DOHH2 (cell line): ENCODE measurements around the gene INPP4B.

Source experiments
- H3F3A ChIP-seq: fragments of 200-600 bp; sonication (generic), shearing (Covaris generic); 2 replicates; pipeline ENCODE4 v1.6.0; 2016; ENCODE audit warnings: antibody characterized with exemption, mild to moderate bottlenecking; ENCODE audit not compliant: control insufficient read depth, insufficient read depth
- H3K27ac ChIP-seq: fragments of 200-600 bp; sonication (generic); 2 replicates; pipeline ENCODE4 v1.5.1; 2014; ENCODE audit warnings: low read depth, mild to moderate bottlenecking, low read length, moderate library complexity
- H3K27me3 ChIP-seq: fragments of 200-600 bp; sonication (generic); 2 replicates; pipeline ENCODE4 v1.6.1; 2014; ENCODE audit warnings: mild to moderate bottlenecking, low read length, mixed read lengths; ENCODE audit not compliant: control insufficient read depth
- H3K36me3 ChIP-seq: fragments of 200-600 bp; sonication (generic); 2 replicates; pipeline ENCODE4 v1.6.1; 2014; ENCODE audit warnings: mild to moderate bottlenecking, low read length, moderate library complexity, mixed read lengths; ENCODE audit not compliant: control insufficient read depth
- H3K4me1 ChIP-seq: fragments of 200-600 bp; sonication (generic); 2 replicates; pipeline ENCODE4 v1.6.1; 2014; ENCODE audit warnings: mild to moderate bottlenecking, low read length, mixed read lengths; ENCODE audit not compliant: control insufficient read depth
- H3K4me2 ChIP-seq: fragments of 200-600 bp; sonication (generic); 2 replicates; pipeline ENCODE4 v1.6.0; 2014; ENCODE audit warnings: mild to moderate bottlenecking, low read length, moderate library complexity
- H3K4me3 ChIP-seq: fragments of 200-600 bp; sonication (generic); 2 replicates; pipeline ENCODE4 v1.5.1; 2014; ENCODE audit warnings: mild to moderate bottlenecking, low read length, mixed read lengths
- H3K79me2 ChIP-seq: fragments of 200-600 bp; sonication (generic); 2 replicates; pipeline ENCODE4 v1.6.1; 2014; ENCODE audit warnings: mild to moderate bottlenecking, low read length, mixed read lengths; ENCODE audit not compliant: control insufficient read depth
- H3K9me2 ChIP-seq: fragments of 200-600 bp; sonication (generic); replicated peaks from 2 replicates; pipeline ENCODE4 v1.6.1; 2014; ENCODE audit warnings: mild to moderate bottlenecking, low read length, mixed read lengths; ENCODE audit not compliant: control insufficient read depth
- H3K9me3 ChIP-seq: fragments of 200-600 bp; sonication (generic); 2 replicates; pipeline ENCODE4 v1.6.1; 2014; ENCODE audit warnings: antibody characterized with exemption, low read length, mixed read lengths; ENCODE audit not compliant: control insufficient read depth, insufficient read depth
- H4K20me1 ChIP-seq: fragments of 200-600 bp; sonication (generic); 2 replicates; pipeline ENCODE4 v1.6.0; 2014; ENCODE audit warnings: low read depth, mild to moderate bottlenecking, antibody characterized with exemption, low read length, moderate library complexity; ENCODE audit not compliant: control insufficient read depth, insufficient read depth
- EZH2phosphoT487 ChIP-seq: fragments of 200-600 bp; sonication (generic); IDR thresholded peaks from 2 replicates; pipeline ENCODE4 v1.6.1; 2017; ENCODE audit warnings: borderline replicate concordance, mild to moderate bottlenecking, antibody characterized with exemption, low read length, moderate library complexity, mixed read lengths
- TF ChIP-seq, protein P1 (sequence below): fragments of 200-600 bp; sonication (generic); IDR thresholded peaks from one replicate; pipeline ENCODE4 v1.5.1; 2014; ENCODE audit warnings: antibody characterized with exemption, mild to moderate bottlenecking, low read depth, low read length; ENCODE audit not compliant: poor library complexity, severe bottlenecking

INPP4B gene

DNA sequence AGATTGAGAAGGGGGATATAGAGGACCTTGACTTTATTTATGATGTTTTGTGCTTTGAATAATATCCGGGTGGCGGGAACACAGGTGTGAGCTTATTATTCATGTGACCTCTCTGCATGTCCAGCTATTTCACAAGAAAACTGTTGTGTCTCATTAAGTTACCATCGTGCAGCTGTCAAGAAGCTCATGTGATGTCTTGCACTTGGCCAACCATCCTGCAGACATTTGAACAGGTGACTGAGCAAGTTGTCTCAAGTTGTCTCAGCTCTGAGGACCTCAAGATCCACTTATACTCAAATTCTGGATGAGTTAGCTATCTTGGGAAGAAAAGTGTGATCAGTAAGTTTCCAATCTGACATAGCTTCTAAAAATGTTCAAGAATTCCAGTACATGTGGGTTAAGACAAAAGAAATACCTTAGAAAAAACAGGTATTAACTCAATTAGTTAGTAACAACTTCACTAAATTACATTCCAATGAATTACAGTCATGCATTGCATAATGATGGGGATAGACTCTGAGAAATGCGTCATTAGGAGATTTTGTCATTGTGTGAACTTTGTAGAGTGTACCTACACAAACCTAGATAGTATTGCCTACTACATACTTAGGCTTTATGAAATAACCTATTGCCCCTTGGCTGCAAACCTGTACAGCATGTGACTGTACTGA is 462.2 kb downstream of the INPP4B start:
- H3F3A ChIP-seq, result no peaks in the 10 kb centered on the region
- no peaks in the 10 kb centered on the region for H3K27me3 ChIP-seq
- no peaks in the 10 kb centered on the region for H3K4me1 ChIP-seq
- H3K4me3 ChIP-seq, result no peak overlapping the region
- no peak overlapping the region for H3K4me2 ChIP-seq
- no peaks in the 10 kb centered on the region for H3K9me2 ChIP-seq
- no peak for TF ChIP-seq EZH2phosphoT487
- TF ChIP-seq, protein P1, sequence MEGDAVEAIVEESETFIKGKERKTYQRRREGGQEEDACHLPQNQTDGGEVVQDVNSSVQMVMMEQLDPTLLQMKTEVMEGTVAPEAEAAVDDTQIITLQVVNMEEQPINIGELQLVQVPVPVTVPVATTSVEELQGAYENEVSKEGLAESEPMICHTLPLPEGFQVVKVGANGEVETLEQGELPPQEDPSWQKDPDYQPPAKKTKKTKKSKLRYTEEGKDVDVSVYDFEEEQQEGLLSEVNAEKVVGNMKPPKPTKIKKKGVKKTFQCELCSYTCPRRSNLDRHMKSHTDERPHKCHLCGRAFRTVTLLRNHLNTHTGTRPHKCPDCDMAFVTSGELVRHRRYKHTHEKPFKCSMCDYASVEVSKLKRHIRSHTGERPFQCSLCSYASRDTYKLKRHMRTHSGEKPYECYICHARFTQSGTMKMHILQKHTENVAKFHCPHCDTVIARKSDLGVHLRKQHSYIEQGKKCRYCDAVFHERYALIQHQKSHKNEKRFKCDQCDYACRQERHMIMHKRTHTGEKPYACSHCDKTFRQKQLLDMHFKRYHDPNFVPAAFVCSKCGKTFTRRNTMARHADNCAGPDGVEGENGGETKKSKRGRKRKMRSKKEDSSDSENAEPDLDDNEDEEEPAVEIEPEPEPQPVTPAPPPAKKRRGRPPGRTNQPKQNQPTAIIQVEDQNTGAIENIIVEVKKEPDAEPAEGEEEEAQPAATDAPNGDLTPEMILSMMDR, result no peak
- H3K9me3 ChIP-seq, result no peaks in the 10 kb centered on the region
- H3K36me3 ChIP-seq, result no peaks in the 10 kb centered on the region
- no peaks in the 10 kb centered on the region for H3K79me2 ChIP-seq
- H4K20me1 ChIP-seq, result no peaks in the 10 kb centered on the region
- H3K27ac ChIP-seq, result no peak overlapping the region

DNA sequence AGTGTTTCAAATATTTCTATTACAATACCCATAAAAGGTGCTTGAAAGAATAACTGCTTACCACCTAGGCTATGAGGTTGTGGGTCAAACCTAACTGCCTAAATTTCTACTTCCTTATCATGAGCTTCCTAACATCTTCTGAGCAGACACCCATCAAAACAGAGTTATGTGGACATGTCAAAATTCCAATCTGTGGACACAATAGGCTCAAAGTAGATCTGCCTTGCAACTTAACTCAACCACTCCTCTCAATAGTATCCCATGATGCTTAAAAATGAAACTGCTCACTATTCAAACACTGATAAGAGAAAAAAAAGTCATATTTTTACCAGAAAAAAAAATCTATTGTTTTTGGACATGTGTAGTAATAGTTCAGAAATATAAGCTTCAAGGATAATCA is 462.7 kb downstream of the INPP4B start:
- H3K27ac ChIP-seq, result no peak overlapping the region
- H3K9me2 ChIP-seq, result no peaks in the 10 kb centered on the region
- TF ChIP-seq EZH2phosphoT487, result no peak
- TF ChIP-seq, protein P1, result no peak
- H3K4me1 ChIP-seq, result no peaks in the 10 kb centered on the region
- no peaks in the 10 kb centered on the region for H3K27me3 ChIP-seq
- H4K20me1 ChIP-seq, result no peaks in the 10 kb centered on the region
- no peaks in the 10 kb centered on the region for H3K9me3 ChIP-seq
- no peaks in the 10 kb centered on the region for H3F3A ChIP-seq
- H3K36me3 ChIP-seq, result no peaks in the 10 kb centered on the region
- H3K79me2 ChIP-seq, result no peaks in the 10 kb centered on the region
- no peak overlapping the region for H3K4me3 ChIP-seq
- no peak overlapping the region for H3K4me2 ChIP-seq

DNA sequence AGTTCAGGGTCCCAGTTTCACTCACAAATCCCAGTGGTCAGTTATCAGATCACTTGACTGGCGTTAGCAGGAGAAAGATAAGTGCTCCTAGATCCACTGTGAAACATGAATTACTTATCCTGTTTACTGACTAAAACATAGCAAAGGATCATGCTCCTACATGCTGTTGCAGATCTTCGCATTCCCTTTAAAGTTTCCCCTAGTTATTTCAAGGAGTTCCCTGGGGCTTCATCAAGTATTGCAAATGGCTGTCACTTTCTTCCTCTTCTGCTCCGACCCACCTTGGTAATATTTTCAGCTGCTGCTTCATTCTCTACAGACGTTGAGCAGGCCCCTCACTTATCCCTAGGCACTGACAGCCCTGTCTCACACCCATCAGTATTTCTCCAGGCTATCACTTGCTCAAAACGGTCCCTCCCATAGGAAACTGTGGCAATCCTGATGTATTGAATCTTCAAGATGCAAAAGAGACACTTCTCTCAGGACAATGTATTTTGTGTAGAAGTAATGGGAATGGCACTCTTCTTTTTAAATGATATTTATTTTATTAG is 466.0 kb downstream of the INPP4B start:
- H3K27ac ChIP-seq, result no peak overlapping the region
- no peaks in the 10 kb centered on the region for H3K4me1 ChIP-seq
- H3K27me3 ChIP-seq, result no peaks in the 10 kb centered on the region
- H3K4me3 ChIP-seq, result no peak overlapping the region
- TF ChIP-seq, protein P1, result no peak
- no peak for TF ChIP-seq EZH2phosphoT487
- no peaks in the 10 kb centered on the region for H3F3A ChIP-seq
- H3K4me2 ChIP-seq, result no peak overlapping the region
- no peaks in the 10 kb centered on the region for H4K20me1 ChIP-seq
- no peaks in the 10 kb centered on the region for H3K9me2 ChIP-seq
- no peaks in the 10 kb centered on the region for H3K9me3 ChIP-seq
- H3K79me2 ChIP-seq, result no peaks in the 10 kb centered on the region
- H3K36me3 ChIP-seq, result no peaks in the 10 kb centered on the region
